PFSK-1 (cell line): Measurements from ENCODE around the gene FCRL5.

Source experiments
- POLR2AphosphoS5 ChIP-seq: IDR thresholded peaks from 2 replicates; pipeline ENCODE4 v1.6.1; 2012; ENCODE audit warnings: low read depth, mild to moderate bottlenecking, control low read depth, low read length, moderate library complexity
- REST ChIP-seq, 2 experiments: IDR thresholded peaks; 2 replicates each; pipeline versions ENCODE4 v1.6.1 to v1.8.0; 2011 to 2012; ENCODE audit warnings: low read depth in 2 of 2, low read length in 2 of 2, control low read depth in 1 of 2, inconsistent platforms in 1 of 2, mild to moderate bottlenecking in 1 of 2, moderate library complexity in 1 of 2; ENCODE audit not compliant: insufficient read depth in 1 of 2
- SIN3A ChIP-seq: IDR thresholded peaks from 2 replicates; pipeline ENCODE4 v1.6.1; 2012; ENCODE audit warnings: mild to moderate bottlenecking, low read length, moderate library complexity, borderline replicate concordance; ENCODE audit not compliant: insufficient read depth
- TAF1 ChIP-seq: IDR thresholded peaks from 2 replicates; pipeline ENCODE4 v1.6.1; 2012; ENCODE audit warnings: low read length, control low read depth, borderline replicate concordance; ENCODE audit not compliant: insufficient read depth

- TF ChIP-seq POLR2AphosphoS5 (no peak), TAF1 (no peak), REST (IDR thresholded peaks at IDR 0.05; ENCODE audit: insufficient read depth in 1 of 2, low read depth in 2 of 2, low read length in 2 of 2) (no peak), SIN3A (no peak)
Measured at GRCh38 chr1:157485793-157486192, 66.5 kb downstream of the FCRL5 start.
